Activated CD8-positive, alpha-beta memory T cell treated with anti-CD3 and anti-CD28 coated beads, Interleukin-2, amount 50 U/mL, for 24 hours (primary cell): ENCODE results near the gene KYAT1.
"Not testable (repeated sequence)": the region's sequence is repeated elsewhere in the genome, so short reads cannot be mapped to it uniquely, and the experiment has no call there.

Experiments used
- DNase-seq: peaks from one replicate; pipeline ENCODE4 v3.0.0-alpha.2; 2020; ENCODE audit errors: extremely low read depth

The KYAT1 gene

GRCh38 chr9:128885376-128885775 lies 3.6 kb upstream of the KYAT1 start:
- no peak for DNase-seq

GRCh38 chr9:128884164-128884563 lies 2.4 kb upstream of the KYAT1 start:
- DNase-seq = no peak

GRCh38 chr9:128882677-128883603 lies 1.2 kb upstream of the KYAT1 start:
- DNase-seq = no peak

GRCh38 chr9:128877852-128878251 lies 3.9 kb downstream of the KYAT1 start:
- DNase-seq = no peak

GRCh38 chr9:128870941-128871265 lies 10.8 kb downstream of the KYAT1 start:
- DNase-seq = not testable (repeated sequence)

- DNase-seq = no peak
These were observed 11.4 kb downstream of the KYAT1 start for GRCh38 chr9:128870128-128870940.

- DNase-seq = peak; percentile 59
These were observed 18.1 kb downstream of the KYAT1 start for GRCh38 chr9:128863647-128864046.

GRCh38 chr9:128862401-128862851 lies 19.3 kb downstream of the KYAT1 start:
- DNase-seq = no peak

- DNase-seq = no peak
These were observed 20.2 kb downstream of the KYAT1 start for GRCh38 chr9:128861501-128861900.

GRCh38 chr9:128860937-128861336 lies 20.8 kb downstream of the KYAT1 start:
- no peak for DNase-seq

- not testable (repeated sequence) for DNase-seq
These were observed 23.3 kb downstream of the KYAT1 start for GRCh38 chr9:128858476-128858875.

GRCh38 chr9:128854454-128854853 lies 27.3 kb downstream of the KYAT1 start:
- not testable (repeated sequence) for DNase-seq

GRCh38 chr9:128852646-128853045 lies 29.1 kb downstream of the KYAT1 start:
- DNase-seq = not testable (repeated sequence)

- not testable (repeated sequence) for DNase-seq
These were observed 29.8 kb downstream of the KYAT1 start for GRCh38 chr9:128851779-128852600.

- DNase-seq = not testable (repeated sequence)
These were observed 30.7 kb downstream of the KYAT1 start for GRCh38 chr9:128851024-128851423.

- DNase-seq = no peak
These were observed 33.9 kb downstream of the KYAT1 start for GRCh38 chr9:128847803-128848202.

- no peak for DNase-seq
These were observed 35.1 kb downstream of the KYAT1 start for GRCh38 chr9:128846680-128847030.

GRCh38 chr9:128845186-128845931 lies 36.4 kb downstream of the KYAT1 start:
- DNase-seq = no peak

GRCh38 chr9:128843171-128843570 lies 38.6 kb downstream of the KYAT1 start:
- DNase-seq = not testable (repeated sequence)

GRCh38 chr9:128841694-128842492 lies 39.9 kb downstream of the KYAT1 start:
- DNase-seq = no peak
